NCI-H82 treated with DMSO at 0.1 percent for 48 hours (cell line): ENCODE data around the gene LLPH.
"Not testable (repeated sequence)": the region's sequence is repeated elsewhere in the genome, so short reads cannot be mapped to it uniquely, and the experiment has no call there.

ENCODE experiments used
- DNase-seq: peaks from one replicate; lab custom pipeline; 2025; ENCODE audit not compliant: unreplicated experiment; lab: John Stamatoyannopoulos, UW

The LLPH gene

DNA sequence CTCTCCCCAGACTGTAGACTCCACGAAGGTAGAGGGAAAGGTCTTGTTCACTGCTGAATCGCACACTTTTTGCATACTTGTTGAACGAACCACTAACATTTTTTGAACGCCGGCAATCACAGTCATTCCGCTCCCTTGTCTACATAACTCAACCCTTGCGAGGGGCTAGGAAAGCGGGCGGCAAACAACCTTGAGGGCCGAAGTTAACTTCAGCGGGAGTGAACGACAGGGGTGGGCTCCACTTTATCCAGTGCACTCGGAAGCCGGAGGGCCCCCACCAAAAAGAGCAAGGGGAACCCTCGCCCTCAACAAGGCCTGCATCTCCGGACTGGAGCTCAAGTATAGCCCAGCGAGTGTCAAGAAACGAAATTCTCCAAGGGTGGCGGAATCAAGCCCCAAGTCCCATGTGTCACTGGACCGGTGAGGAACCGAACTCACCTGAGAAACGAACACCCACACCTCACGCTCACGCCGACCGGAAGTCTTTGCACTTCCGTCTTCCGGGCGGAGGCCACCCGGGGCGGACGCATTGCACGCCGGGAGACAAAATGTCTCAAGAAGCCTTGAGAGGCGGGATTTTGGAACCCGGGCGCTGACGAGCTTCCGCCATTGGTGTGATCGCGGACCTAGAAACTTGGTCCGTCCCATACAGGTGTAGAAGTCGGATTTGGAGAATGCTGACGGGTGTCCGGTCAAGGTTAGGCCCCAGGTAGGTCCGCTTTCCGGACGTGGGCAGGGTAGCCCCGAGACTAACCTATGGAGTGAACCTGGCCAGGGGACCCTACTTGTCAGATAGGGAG lies at the start of gene LLPH:
Gene LLPH, minus strand, starts transcription at position 484 of the 800 bp plus-strand sequence. CDS start 1,644 bp downstream, outside the sequence.
- DNase-seq, result no peak

GRCh38 chr12:66176105-66176900 lies 45.8 kb upstream of the LLPH start:
- DNase-seq, result no peak

- DNase-seq, result not testable (repeated sequence)
Measured at GRCh38 chr12:66174391-66175325, 44.1 kb upstream of the LLPH start.

GRCh38 chr12:66170606-66171005 lies 40.1 kb upstream of the LLPH start:
- DNase-seq, result no peak

- peak; percentile 58 for DNase-seq
Measured at GRCh38 chr12:66169221-66170170, 38.9 kb upstream of the LLPH start, which contains the start of gene TMBIM4. TMBIM4 (minus strand) TSS chr12:66169996; CDS start chr12:66169951, 45 bp downstream.

DNA sequence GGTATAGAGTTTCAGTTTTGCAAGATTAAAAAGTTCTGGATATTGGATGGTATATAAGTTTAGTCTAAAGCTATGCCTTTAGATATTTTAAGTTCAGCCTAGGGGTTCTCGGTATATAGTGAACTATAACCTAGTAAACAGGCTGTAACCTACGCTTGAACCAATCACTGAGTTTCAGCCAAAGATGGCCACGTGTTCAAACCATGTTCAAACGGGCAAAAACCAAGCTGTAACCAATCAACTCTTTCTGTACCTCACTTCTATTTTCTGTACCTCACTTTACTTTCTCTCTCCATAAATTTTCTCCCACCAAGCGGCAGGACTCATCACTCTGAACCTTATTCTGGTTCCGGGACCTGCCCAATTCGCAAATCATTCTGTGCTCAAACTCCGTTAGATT lies 37.9 kb upstream of the LLPH start:
- DNase-seq, result no peak

DNA sequence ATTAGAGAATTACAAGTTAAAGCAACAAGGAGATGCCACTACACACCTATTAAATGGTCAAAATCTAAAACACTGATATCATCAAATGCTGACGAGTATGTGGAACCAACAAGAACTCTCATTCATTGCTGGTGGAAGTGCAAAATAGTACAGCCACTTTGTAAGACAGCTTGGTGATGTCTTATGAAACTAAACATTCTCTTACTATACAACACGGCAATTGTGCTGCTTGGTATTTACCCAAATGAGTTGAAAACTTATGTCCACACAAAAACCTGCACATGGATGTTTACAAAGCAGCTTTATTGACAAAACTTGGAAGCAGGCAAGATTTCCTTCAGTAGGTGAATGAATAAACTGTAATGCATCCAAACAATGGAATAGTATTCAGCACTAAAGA lies 36.0 kb upstream of the LLPH start:
- DNase-seq, result no peak

- DNase-seq, result no peak
Measured at GRCh38 chr12:66165141-66165540, 34.6 kb upstream of the LLPH start.

DNA sequence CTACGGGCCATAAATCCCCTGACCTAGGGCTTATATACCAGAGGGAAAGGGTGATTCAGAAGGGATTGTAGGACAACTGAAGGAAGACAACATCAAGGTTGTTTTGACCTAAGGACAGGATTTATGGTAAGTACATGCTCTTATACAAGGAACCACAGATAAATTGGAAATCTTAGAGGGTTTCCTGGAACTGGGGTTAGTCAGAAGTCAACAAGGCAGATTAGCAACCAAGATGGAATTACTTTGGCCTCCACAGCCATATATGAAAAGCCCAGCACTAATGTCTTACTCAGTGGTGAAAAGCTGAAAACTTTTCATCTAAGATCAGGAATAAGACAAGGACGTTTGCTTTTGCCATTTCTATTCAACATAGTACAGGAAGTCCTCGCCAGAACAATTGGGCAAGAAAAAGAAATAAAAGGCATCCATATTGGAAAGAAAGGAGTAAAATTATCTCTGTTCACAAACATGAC lies 33.8 kb upstream of the LLPH start:
- DNase-seq, result no peak

DNA sequence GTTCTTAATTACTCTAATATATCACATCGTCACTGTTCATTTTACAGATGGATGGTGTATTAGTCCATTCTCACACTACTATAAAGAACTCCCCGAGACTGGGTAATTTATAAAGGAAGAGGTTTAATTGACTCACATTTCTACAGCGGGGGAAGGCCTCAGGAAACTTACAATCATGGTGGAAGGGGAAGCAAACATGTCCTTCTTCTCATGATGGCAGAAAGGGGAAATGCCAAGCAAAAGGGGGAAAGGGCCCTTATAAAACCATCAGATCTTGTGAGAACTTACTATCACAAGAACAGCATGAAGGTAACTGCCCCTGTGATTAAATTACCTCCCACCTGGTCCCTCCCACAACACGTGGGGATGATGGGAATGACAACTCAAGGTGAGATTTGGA lies 32.7 kb upstream of the LLPH start:
- no peak for DNase-seq

GRCh38 chr12:66162701-66163100 lies 32.2 kb upstream of the LLPH start:
- no peak for DNase-seq

DNA sequence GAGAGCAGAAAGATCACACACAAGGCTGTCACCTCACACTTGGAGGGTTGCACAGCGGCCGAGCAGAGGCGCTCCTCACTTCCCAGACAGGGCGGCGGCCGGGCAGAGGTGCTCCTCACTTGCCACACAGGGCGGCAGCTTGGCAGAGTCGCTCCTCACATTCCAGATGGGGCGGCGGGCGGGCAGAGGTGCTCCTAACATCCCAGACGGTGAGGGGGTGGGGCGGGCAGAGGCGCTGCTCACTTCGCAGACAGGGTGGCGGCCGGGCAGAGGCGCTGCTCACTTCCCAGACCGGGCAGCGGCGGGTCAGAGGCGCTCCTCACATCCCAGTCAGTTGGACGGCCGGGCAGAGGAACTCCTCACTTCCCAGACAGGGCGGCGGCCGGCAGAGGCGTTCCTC lies 30.2 kb upstream of the LLPH start:
- DNase-seq, result no peak

- no peak for DNase-seq
Measured at GRCh38 chr12:66159123-66159522, 28.6 kb upstream of the LLPH start.

DNA sequence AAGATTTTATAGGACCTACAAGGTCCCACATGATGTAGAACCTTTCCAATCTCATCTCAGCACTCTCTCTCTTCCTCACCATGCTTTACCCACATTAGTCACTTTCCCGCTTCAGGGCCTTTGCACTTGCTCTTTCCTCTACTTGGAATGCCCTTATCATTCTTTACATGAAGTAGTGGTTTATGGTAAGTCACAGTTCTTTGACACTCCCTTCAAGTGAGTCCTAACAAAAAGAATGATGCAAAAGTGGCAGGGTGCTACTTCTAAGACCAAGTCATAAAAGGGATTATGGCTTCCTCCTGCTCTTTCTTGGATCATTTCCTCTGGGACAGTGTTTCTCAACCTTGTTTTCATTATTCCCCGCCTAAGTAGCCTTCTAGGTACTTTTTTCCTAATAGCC lies 26.1 kb upstream of the LLPH start:
- DNase-seq, result no peak

GRCh38 chr12:66154776-66155175 lies 24.2 kb upstream of the LLPH start:
- no peak for DNase-seq

DNA sequence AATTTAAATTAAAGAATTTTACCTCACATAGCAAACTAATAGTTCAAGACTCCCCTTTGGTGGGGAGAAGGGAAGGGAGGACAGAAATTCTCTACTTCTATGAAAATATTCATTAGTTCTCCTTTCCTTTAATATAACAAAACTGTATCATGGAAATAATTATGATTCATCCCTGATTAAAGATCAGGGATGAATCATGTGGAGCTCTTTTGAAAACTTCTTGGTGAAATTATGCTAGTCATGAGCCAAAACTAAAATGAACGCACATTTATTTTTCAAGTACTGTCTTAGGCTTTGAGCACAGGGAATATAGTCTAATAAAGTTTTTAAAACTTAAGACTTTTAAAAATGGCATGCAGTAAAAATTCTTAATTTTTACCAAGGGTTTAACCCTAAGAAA lies 22.2 kb upstream of the LLPH start:
- DNase-seq, result no peak

DNA sequence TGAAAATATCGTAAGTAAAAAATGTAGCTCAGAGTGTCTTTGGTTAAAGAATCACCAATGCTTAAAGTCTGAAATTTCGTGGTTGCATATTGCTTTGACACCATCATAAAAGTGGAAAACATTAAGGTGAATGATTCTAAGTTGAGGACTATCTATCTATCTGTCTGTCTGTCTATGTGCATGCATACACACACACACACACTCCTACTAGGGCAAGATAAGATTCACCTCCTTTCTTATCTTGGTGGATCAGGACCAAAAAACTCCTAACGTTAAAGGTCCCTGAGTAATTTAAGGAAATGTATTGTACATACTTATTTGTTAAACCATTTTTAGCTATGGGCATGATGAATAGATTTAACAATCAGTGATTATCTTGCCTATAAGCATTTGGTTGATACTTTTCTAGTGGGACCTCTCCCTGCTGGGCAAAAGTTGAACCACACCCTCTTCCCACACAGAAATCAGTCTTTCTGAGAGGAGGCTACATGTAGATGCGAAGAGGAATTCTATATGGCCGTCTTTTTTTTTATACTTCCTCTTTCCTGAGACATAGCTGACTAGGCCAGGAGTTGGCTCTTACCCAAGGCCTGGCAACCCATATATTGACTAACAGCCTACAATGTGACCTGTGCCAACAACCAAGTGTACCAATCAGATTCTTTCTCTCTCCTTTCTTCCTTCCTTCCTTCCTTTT lies 19.3 kb upstream of the LLPH start:
- no peak for DNase-seq

DNA sequence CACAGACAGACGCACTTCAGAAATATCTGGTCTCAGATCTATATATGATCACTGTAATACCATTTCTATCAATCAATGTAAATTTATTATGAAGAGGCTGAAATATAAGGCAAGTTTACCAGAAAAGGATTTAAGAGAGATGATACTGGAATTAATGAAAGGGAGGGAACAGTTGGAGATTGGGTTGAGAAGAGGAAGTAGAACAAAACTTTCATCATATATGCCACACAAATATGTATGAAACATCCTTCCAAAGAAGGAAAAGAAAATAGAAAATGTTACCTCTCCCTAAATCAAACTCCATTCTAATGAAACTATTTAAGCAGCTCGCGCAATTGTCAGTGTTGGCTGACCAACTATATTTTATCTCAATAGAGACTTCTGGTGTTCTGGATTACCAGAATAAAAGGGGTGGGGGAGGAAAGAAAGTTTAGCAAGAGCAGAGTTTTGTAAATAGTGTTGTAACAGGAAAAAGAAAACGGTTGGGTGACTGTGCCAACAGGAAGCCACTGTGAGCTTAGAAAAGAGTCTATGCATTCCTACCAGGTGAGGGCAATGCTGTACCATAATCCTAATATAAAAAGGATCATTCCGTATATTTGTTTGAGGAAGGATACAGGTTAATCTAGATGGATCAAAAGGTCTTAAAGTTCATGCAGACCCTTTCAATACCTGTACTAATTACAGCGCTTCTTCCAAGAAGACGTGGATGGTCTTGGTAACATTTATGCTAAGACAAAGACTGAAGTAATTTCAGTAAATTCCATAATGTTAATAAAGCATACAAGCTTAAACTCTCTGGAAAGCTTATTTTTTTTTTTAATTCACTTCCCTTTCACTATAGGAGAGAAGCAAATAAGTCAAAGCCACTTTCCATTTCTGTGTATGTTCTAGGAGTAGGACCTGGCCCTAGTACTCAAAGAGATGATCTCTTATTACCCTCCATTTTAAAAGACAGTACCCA lies 14.5 kb upstream of the LLPH start:
- no peak for DNase-seq
